ENCODE measurements around the gene MKNK1. TPM values are rescaled to one million over a fixed set of nuclear protein-coding genes. Genes with fewer than 3 reads are reported as not detected.

The MKNK1 gene
- total RNA-seq, 2 experiments from 2014 or later, result 81.5 to 83.7 TPM

- DNase-seq, result no peak
- Mint-ChIP-seq H3K4me1 (peaks cover 49% of the 10 kb centered on the region), H3K9me3 (no peaks in the 10 kb centered on the region), H3K27ac (peak overlapping the region; percentile 99), H3K36me3 (ENCODE audit: low read depth) (peaks cover 79% of the 10 kb centered on the region), H3K27me3 (no peaks in the 10 kb centered on the region), H3K4me3 (no peak overlapping the region)
- ChIA-PET POLR2A (interaction anchor here (1.3 to 16.0 kb wide), 5 partner anchors 12 to 136 kb away, joined by 3 to 202 read pairs (median 9); partner anchors contain the start of genes MKNK1 and MOB3C), CTCF (interaction anchor here (1.3 to 4.7 kb wide), 2 partner anchors 19 to 48 kb away, joined by 3 to 54 read pairs; partner anchors contain the start of gene MKNK1)
Observed at GRCh38 chr1:46583494-46583893, 20.6 kb downstream of the MKNK1 start.

GRCh38 chr1:46582972-46583371 is 21.1 kb downstream of the MKNK1 start:
- H3K4me1 Mint-ChIP-seq, result peaks cover 51% of the 10 kb centered on the region
- H3K9me3 Mint-ChIP-seq, result no peaks in the 10 kb centered on the region
- peak overlapping the region; percentile 99 for H3K27ac Mint-ChIP-seq
- H3K27me3 Mint-ChIP-seq, result no peaks in the 10 kb centered on the region
- DNase-seq, result no peak
- ChIA-PET CTCF (interaction anchor here (1.3 to 4.7 kb wide), 4 partner anchors 19 to 93 kb away, joined by 3 to 54 read pairs (median 6); partner anchors contain the start of genes MKNK1 and MOB3C), POLR2A (interaction anchor here (1.2 to 16.0 kb wide), 9 partner anchors 12 to 336 kb away, joined by 3 to 202 read pairs (median 6); partner anchors contain the start of genes MKNK1, MOB3C and RAD54L)
- peaks cover 82% of the 10 kb centered on the region for H3K36me3 Mint-ChIP-seq (ENCODE audit: low read depth)
- H3K4me3 Mint-ChIP-seq, result no peak overlapping the region

- no peaks in the 10 kb centered on the region for H3K27me3 Mint-ChIP-seq
- peaks cover 56% of the 10 kb centered on the region for H3K4me1 Mint-ChIP-seq
- ChIA-PET CTCF (interaction anchor here (0.6 to 4.7 kb wide), 10 partner anchors 8 to 143 kb away, joined by 4 to 54 read pairs (median 5); partner anchors contain the start of genes EFCAB14, MKNK1 and MOB3C), POLR2A (interaction anchor here (0.7 to 16.0 kb wide), 12 partner anchors 9 to 334 kb away, joined by 3 to 202 read pairs (median 6); partner anchors contain the start of genes MKNK1, MOB3C and RAD54L)
- peak; percentile 54 for DNase-seq
- peaks cover 78% of the 10 kb centered on the region for H3K36me3 Mint-ChIP-seq (ENCODE audit: low read depth)
- H3K4me3 Mint-ChIP-seq, result peak overlapping the region; percentile 62
- no peaks in the 10 kb centered on the region for H3K9me3 Mint-ChIP-seq
- peak overlapping the region; percentile 99 for H3K27ac Mint-ChIP-seq
Observed at GRCh38 chr1:46581681-46582455, 22.2 kb downstream of the MKNK1 start.

- CTCF ChIA-PET, result interaction anchor here (0.8 to 3.6 kb wide), 4 partner anchors 25 to 145 kb away, joined by 3 to 25 read pairs (median 6); partner anchors contain the start of genes EFCAB14 and MKNK1
- POLR2A ChIA-PET, result interaction anchor here (0.9 to 16.0 kb wide), 5 partner anchors 9 to 38 kb away, joined by 4 to 202 read pairs (median 5); partner anchors contain the start of gene MKNK1
Observed at GRCh38 chr1:46580140-46580903, 23.7 kb downstream of the MKNK1 start.

GRCh38 chr1:46577671-46578070 is 26.4 kb downstream of the MKNK1 start:
- no peak for DNase-seq
- Mint-ChIP-seq H3K4me1 (peaks cover 39% of the 10 kb centered on the region), H3K27ac (peak overlapping the region; percentile 45), H3K36me3 (ENCODE audit: low read depth) (peaks cover 60% of the 10 kb centered on the region), H3K9me3 (no peaks in the 10 kb centered on the region), H3K4me3 (no peak overlapping the region), H3K27me3 (no peaks in the 10 kb centered on the region)
- POLR2A ChIA-PET, result interaction anchor here (1.4 to 16.0 kb wide), 2 partner anchors 13 to 28 kb away, joined by 4 to 202 read pairs; partner anchors contain the start of gene MKNK1
- CTCF ChIA-PET, result interaction anchor here (3.6 kb wide), 1 partner anchor 27 kb away, joined by 25 read pairs; the partner anchor contains the start of gene MKNK1

More at GRCh38 chr1:46580140-46580903, 23.7 kb downstream of the MKNK1 start:
- H3K27ac Mint-ChIP-seq, result peak overlapping the region; percentile 99
- H3K36me3 Mint-ChIP-seq (ENCODE audit: low read depth), result peaks cover 76% of the 10 kb centered on the region
- no peak for DNase-seq
- peaks cover 54% of the 10 kb centered on the region for H3K4me1 Mint-ChIP-seq
- no peaks in the 10 kb centered on the region for H3K27me3 Mint-ChIP-seq
- no peak overlapping the region for H3K4me3 Mint-ChIP-seq
- H3K9me3 Mint-ChIP-seq, result no peaks in the 10 kb centered on the region

- ChIA-PET CTCF (no interaction called here), POLR2A (interaction anchor here (1.4 to 16.0 kb wide), 2 partner anchors 14 to 29 kb away, joined by 4 to 202 read pairs; partner anchors contain the start of gene MKNK1)
- DNase-seq, result no peak
- H3K4me3 Mint-ChIP-seq, result no peak overlapping the region
- H3K4me1 Mint-ChIP-seq, result peaks cover 29% of the 10 kb centered on the region
- H3K27ac Mint-ChIP-seq, result no peak overlapping the region
- H3K27me3 Mint-ChIP-seq, result no peaks in the 10 kb centered on the region
- H3K36me3 Mint-ChIP-seq (ENCODE audit: low read depth), result peaks cover 52% of the 10 kb centered on the region
- H3K9me3 Mint-ChIP-seq, result no peaks in the 10 kb centered on the region
Observed at GRCh38 chr1:46576596-46576995, 27.5 kb downstream of the MKNK1 start.

GRCh38 chr1:46575778-46576177 is 28.3 kb downstream of the MKNK1 start:
- CTCF ChIA-PET, result interaction anchor here (0.6 kb wide), 1 partner anchor 598 kb away, joined by 3 read pairs; no protein-coding TSS in a partner anchor
- H3K36me3 Mint-ChIP-seq (ENCODE audit: low read depth), result peaks cover 51% of the 10 kb centered on the region
- no peak for DNase-seq

GRCh38 chr1:46575300-46575699 is 28.8 kb downstream of the MKNK1 start:
- ChIA-PET CTCF (interaction anchor here (0.6 kb wide), 2 partner anchors 73 to 599 kb away, joined by 3 read pairs; no protein-coding TSS in a partner anchor), POLR2A (interaction anchor here (1.3 to 16.0 kb wide), 2 partner anchors 30 to 39 kb away, joined by 4 to 202 read pairs; partner anchors contain the start of gene MKNK1)
- peaks cover 46% of the 10 kb centered on the region for H3K36me3 Mint-ChIP-seq (ENCODE audit: low read depth)
- H3K27me3 Mint-ChIP-seq, result no peaks in the 10 kb centered on the region
- no peak overlapping the region for H3K4me3 Mint-ChIP-seq
- no peaks in the 10 kb centered on the region for H3K9me3 Mint-ChIP-seq
- H3K4me1 Mint-ChIP-seq, result peaks cover 17% of the 10 kb centered on the region
- DNase-seq, result no peak
- no peak overlapping the region for H3K27ac Mint-ChIP-seq

More at GRCh38 chr1:46575778-46576177, 28.3 kb downstream of the MKNK1 start:
- peaks cover 22% of the 10 kb centered on the region for H3K4me1 Mint-ChIP-seq
- no peak overlapping the region for H3K27ac Mint-ChIP-seq
- no peaks in the 10 kb centered on the region for H3K27me3 Mint-ChIP-seq
- H3K9me3 Mint-ChIP-seq, result no peaks in the 10 kb centered on the region
- no peak overlapping the region for H3K4me3 Mint-ChIP-seq
- POLR2A ChIA-PET, result interaction anchor here (16.0 kb wide), 1 partner anchor 30 kb away, joined by 202 read pairs; the partner anchor contains the start of gene MKNK1

- H3K4me3 Mint-ChIP-seq, result no peak overlapping the region
- H3K27ac Mint-ChIP-seq, result no peak overlapping the region
- no peaks in the 10 kb centered on the region for H3K27me3 Mint-ChIP-seq
- peaks cover 37% of the 10 kb centered on the region for H3K36me3 Mint-ChIP-seq (ENCODE audit: low read depth)
- ChIA-PET POLR2A (interaction anchor here (1.1 kb wide), 1 partner anchor 10 kb away, joined by 4 read pairs; no protein-coding TSS in a partner anchor), CTCF (interaction anchor here (1.3 to 1.9 kb wide), 2 partner anchors 10 to 33 kb away, joined by 3 to 6 read pairs; partner anchors contain the start of gene MKNK1)
- DNase-seq, result no peak
- H3K4me1 Mint-ChIP-seq, result peaks cover 3% of the 10 kb centered on the region
- H3K9me3 Mint-ChIP-seq, result no peaks in the 10 kb centered on the region
Observed at GRCh38 chr1:46571691-46572225, 32.3 kb downstream of the MKNK1 start.

GRCh38 chr1:46569884-46570725 is 34.0 kb downstream of the MKNK1 start:
- POLR2A ChIA-PET, result no interaction called here
- no peak overlapping the region for H3K4me3 Mint-ChIP-seq

GRCh38 chr1:46569116-46569515 is 35.0 kb downstream of the MKNK1 start:
- ChIA-PET CTCF (interaction anchor here (0.7 kb wide), 1 partner anchor 610 kb away, joined by 3 read pairs; no protein-coding TSS in a partner anchor), POLR2A (no interaction called here)
- Mint-ChIP-seq H3K27ac (no peak overlapping the region), H3K9me3 (no peaks in the 10 kb centered on the region), H3K27me3 (no peaks in the 10 kb centered on the region), H3K4me1 (peaks cover 3% of the 10 kb centered on the region), H3K36me3 (ENCODE audit: low read depth) (peaks cover 46% of the 10 kb centered on the region), H3K4me3 (no peak overlapping the region)
- DNase-seq, result no peak

More at GRCh38 chr1:46569884-46570725, 34.0 kb downstream of the MKNK1 start:
- DNase-seq, result no peak
- no peaks in the 10 kb centered on the region for H3K27me3 Mint-ChIP-seq
- peaks cover 39% of the 10 kb centered on the region for H3K36me3 Mint-ChIP-seq (ENCODE audit: low read depth)
- peaks cover 3% of the 10 kb centered on the region for H3K4me1 Mint-ChIP-seq
- no peak overlapping the region for H3K27ac Mint-ChIP-seq
- H3K9me3 Mint-ChIP-seq, result no peaks in the 10 kb centered on the region
- CTCF ChIA-PET, result interaction anchor here (0.7 kb wide), 1 partner anchor 609 kb away, joined by 3 read pairs; no protein-coding TSS in a partner anchor

All from activated CD4-positive, alpha-beta memory T cell treated with anti-CD3 and anti-CD28 coated beads, Interleukin-2, amount 10 ng/mL, durations not matched to agents 7 days and 5 days (primary cell).